GM12878 (cell line): ENCODE measurements around the gene NTM. TPM values are rescaled to one million over a fixed set of nuclear protein-coding genes. Genes with fewer than 3 reads are reported as not detected.

Source experiments
- ATAC-seq: fragments of 200-7000 bp; cut with Tn5 transposase; 3 replicates; pipeline ENCODE4 v1.9.1; 2020; ENCODE audit warnings: mild to moderate bottlenecking, moderate library complexity
- BruUV-seq: library from RNA; stranded (reverse); fragments of 400-500 nt; replicated peaks from 2 replicates; lab custom pipeline; 2021; lab: Mats Ljungman, UMichigan
- CTCF ChIA-PET: fragments of 300-600 bp; sonication (Branson Sonifier 250); formaldehyde crosslinking; extraction: SDS; loops from one replicate; lab custom pipeline; 2021; ENCODE audit warnings: inconsistent platforms; lab: Yijun Ruan, JAX
- POLR2A ChIA-PET: fragments of 350-600 bp; formaldehyde crosslinking; extraction: SDS; loops from one replicate; lab custom pipeline; 2021; ENCODE audit warnings: inconsistent platforms; lab: Charles Lee
- RAD21 ChIA-PET: fragments of 300-600 bp; sonication (Branson Sonifier 250); formaldehyde crosslinking; loops from one replicate; lab custom pipeline; 2023; ENCODE audit warnings: antibody characterized with exemption; ENCODE audit not compliant: unreplicated experiment; lab: Charles Lee
- SMC1A ChIA-PET: fragments of 300-600 bp; sonication (Branson Sonifier 250); formaldehyde crosslinking; loops from one replicate; lab custom pipeline; 2023; ENCODE audit not compliant: unreplicated experiment, uncharacterized antibody; lab: Charles Lee
- DNase-seq: peaks from one replicate; pipeline ENCODE4 v3.0.0-alpha.2; 2011; ENCODE audit warnings: low read depth, low spot score
- FAIRE-seq: peaks from 3 replicates; lab custom pipeline; 2011; peaks lifted over from hg19 to GRCh38; lab: Jason Lieb, UNC
- H2AFZ ChIP-seq: 2 replicates; pipeline ENCODE4 v1.6.0; 2011; ENCODE audit warnings: low read depth, low read length, control low read depth; ENCODE audit not compliant: control insufficient read depth
- H3K27ac ChIP-seq: 2 replicates; pipeline ENCODE4 v1.5.1; 2011; ENCODE audit warnings: control low read depth; ENCODE audit not compliant: control insufficient read depth, insufficient read depth
- H3K27me3 ChIP-seq, 2 experiments: replicated peaks in 1 of 2; 2 replicates each; pipeline versions ENCODE4 v1.6.0 to v1.6.1; 2011; ENCODE audit warnings: low read length in 1 of 2; ENCODE audit not compliant: control insufficient read depth in 2 of 2, insufficient read depth in 2 of 2
- H3K36me3 ChIP-seq, 2 experiments: 2 replicates each; pipeline ENCODE4 v1.5.1; 2011; ENCODE audit warnings: low read length in 1 of 2; ENCODE audit not compliant: control insufficient read depth in 2 of 2, insufficient read depth in 2 of 2
- H3K4me1 ChIP-seq: 2 replicates; pipeline ENCODE4 v1.6.1; 2011; ENCODE audit warnings: mild to moderate bottlenecking, low read length, moderate library complexity, mixed read lengths; ENCODE audit not compliant: control insufficient read depth, insufficient read depth
- H3K4me2 ChIP-seq: 2 replicates; pipeline ENCODE4 v1.6.0; 2011; ENCODE audit warnings: control low read depth; ENCODE audit not compliant: control insufficient read depth, insufficient read depth
- H3K4me3 ChIP-seq: fragments of 200-600 bp; sonication (generic); 2 replicates; pipeline ENCODE4 v1.5.1; 2016
- H3K79me2 ChIP-seq: 2 replicates; pipeline ENCODE4 v1.6.0; 2011; ENCODE audit warnings: low read length; ENCODE audit not compliant: control insufficient read depth, insufficient read depth
- H3K9ac ChIP-seq: 2 replicates; pipeline ENCODE4 v1.8.0; 2011; ENCODE audit warnings: low read length, control low read depth, mixed read lengths; ENCODE audit not compliant: control insufficient read depth, insufficient read depth
- H3K9me3 ChIP-seq: replicated peaks from 3 replicates; pipeline ENCODE4 v1.5.1; 2011; ENCODE audit warnings: mild to moderate bottlenecking, low read length; ENCODE audit not compliant: control insufficient read depth, insufficient read depth
- H4K20me1 ChIP-seq: 2 replicates; pipeline ENCODE4 v1.6.0; 2011; ENCODE audit not compliant: control insufficient read depth, insufficient read depth
- CBX3 ChIP-seq: fragments of 200-600 bp; sonication (generic); IDR thresholded peaks from 2 replicates; pipeline ENCODE4 v1.6.1; 2016; ENCODE audit warnings: low read depth, borderline replicate concordance
- NBN ChIP-seq: fragments of 450-650 bp; IDR thresholded peaks from 2 replicates; pipeline ENCODE4 v1.6.1; 2016
- NFIC ChIP-seq: IDR thresholded peaks from 2 replicates; pipeline ENCODE4 v1.6.1; 2012; ENCODE audit warnings: low read depth, mild to moderate bottlenecking, inconsistent platforms, low read length, moderate library complexity
- NFYB ChIP-seq: IDR thresholded peaks from 2 replicates; pipeline ENCODE4 v1.6.1; 2011; ENCODE audit warnings: low read depth, mild to moderate bottlenecking, low read length, improper control_type of control experiment, moderate library complexity; ENCODE audit not compliant: insufficient read depth
- SUPT20H ChIP-seq: IDR thresholded peaks from 2 replicates; pipeline ENCODE4 v1.6.1; 2011; ENCODE audit warnings: low read depth, mild to moderate bottlenecking, low read length, moderate library complexity, borderline replicate concordance; ENCODE audit not compliant: control insufficient read depth
- TCF3 ChIP-seq: IDR thresholded peaks from 2 replicates; pipeline ENCODE4 v1.6.1; 2012; ENCODE audit warnings: low read depth, mild to moderate bottlenecking, low read length, borderline replicate concordance; ENCODE audit not compliant: insufficient read depth
- TCF7 ChIP-seq: IDR thresholded peaks from 2 replicates; pipeline ENCODE4 v1.6.1; 2014; ENCODE audit warnings: antibody characterized with exemption, borderline replicate concordance
- WRNIP1 ChIP-seq: IDR thresholded peaks from 2 replicates; pipeline ENCODE4 v1.6.1; 2011; ENCODE audit warnings: low read depth, low read length, improper control_type of control experiment, borderline replicate concordance
- ZNF207 ChIP-seq: fragments of 450-650 bp; IDR thresholded peaks from 2 replicates; pipeline ENCODE4 v1.6.1; 2014; ENCODE audit warnings: antibody characterized with exemption, mild to moderate bottlenecking, borderline replicate concordance
- WGBS: methylation state at CpG from one replicate; pipeline ENCODE4 v1.1.6; 2016; ENCODE audit warnings: low lambda C conversion rate; ENCODE audit not compliant: insufficient replicate concordance, insufficient coverage; ENCODE audit errors: missing lambda C conversion rate; 5-methylcytosine and 5-hydroxymethylcytosine counted together
- in situ Hi-C: fragments of 300-500 bp; cut with MboI; formaldehyde crosslinking; loops from 9 replicates; pipeline ENCODE4 v1.14.3; 2018; ENCODE audit warnings: mixed read lengths
- intact Hi-C: fragments of 100-400 bp; cut with micrococcal nuclease; formaldehyde crosslinking; loops from one replicate; pipeline ENCODE4 v1.14.2; 2022; ENCODE audit not compliant: unreplicated experiment
- polyA plus RNA-seq, 11 experiments: library from polyadenylated mRNA; depleted of rRNA in 4 of 11; unstranded in 6 of 11; stranded (reverse) in 5 of 11; fragments of >200 nt; fragmentation: Nextera tagmentation in 4 of 11; fragmentation: Illumina TruSeq in 1 of 11; extraction: Ambion mirVana in 4 of 11; extraction: Trizol in 1 of 11; gene quantifications; 1 replicate in 1 of 11; 2 replicates in 10 of 11; pipeline versions ENCODE4 v1.2.1 to v1.2.3, GENCODE V29; 2011 to 2016; ENCODE audit warnings: inconsistent platforms in 2 of 11, missing spikeins in 2 of 11, low read depth in 1 of 11
- total RNA-seq, 4 experiments: library from RNA; depleted of rRNA in 3 of 4; stranded (reverse); fragments of >200 nt in 3 of 4; fragmentation: Illumina TruSeq in 1 of 4; extraction: Trizol in 1 of 4; gene quantifications; 2 replicates each; pipeline versions ENCODE4 v1.2.1 to v1.2.3, GENCODE V29; 2013 to 2021
- TF ChIP-seq, protein P1 (sequence below): fragments of 450-650 bp; IDR thresholded peaks from 2 replicates; pipeline ENCODE4 v1.6.1; 2017; ENCODE audit warnings: antibody characterized with exemption, mild to moderate bottlenecking, moderate library complexity
- TF ChIP-seq, protein P2 (sequence below): IDR thresholded peaks from 2 replicates; pipeline ENCODE4 v1.6.1; 2011; ENCODE audit warnings: borderline replicate concordance, low read depth, mild to moderate bottlenecking, moderate library complexity, mixed read lengths, low read length; ENCODE audit not compliant: insufficient read depth; ENCODE audit errors: extremely low read length
- TF ChIP-seq, protein P3 (sequence below): fragments of 450-650 bp; IDR thresholded peaks from 2 replicates; pipeline ENCODE4 v1.6.1; 2018; ENCODE audit warnings: mild to moderate bottlenecking, low read depth, moderate library complexity; ENCODE audit not compliant: partially characterized antibody

The NTM gene
- total and polyA plus RNA-seq, 10 of the 15 experiments (the other 5 are each of a cell fraction or from before 2014, with no cell fraction given): not detected

DNA sequence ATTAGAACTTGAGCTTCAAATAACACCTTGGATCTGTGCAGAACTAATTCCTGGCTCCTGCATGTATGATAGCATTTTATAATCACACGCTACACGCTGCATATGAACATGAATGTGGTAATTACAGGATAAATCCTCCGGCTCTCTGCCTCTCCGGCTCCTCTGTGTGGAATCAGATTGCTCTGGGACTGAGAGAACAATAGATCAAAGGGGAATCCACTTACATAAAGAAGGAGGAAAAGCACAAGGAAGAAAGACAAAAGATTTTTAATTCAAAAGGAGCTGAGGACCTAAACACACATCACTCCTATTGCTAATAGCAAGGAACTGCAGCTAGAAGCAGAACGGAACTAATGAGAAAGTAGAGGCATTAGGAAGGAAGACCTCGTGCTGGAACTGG is 240.9 kb downstream of the NTM start:
- H2AFZ ChIP-seq: no peak overlapping the region

DNA sequence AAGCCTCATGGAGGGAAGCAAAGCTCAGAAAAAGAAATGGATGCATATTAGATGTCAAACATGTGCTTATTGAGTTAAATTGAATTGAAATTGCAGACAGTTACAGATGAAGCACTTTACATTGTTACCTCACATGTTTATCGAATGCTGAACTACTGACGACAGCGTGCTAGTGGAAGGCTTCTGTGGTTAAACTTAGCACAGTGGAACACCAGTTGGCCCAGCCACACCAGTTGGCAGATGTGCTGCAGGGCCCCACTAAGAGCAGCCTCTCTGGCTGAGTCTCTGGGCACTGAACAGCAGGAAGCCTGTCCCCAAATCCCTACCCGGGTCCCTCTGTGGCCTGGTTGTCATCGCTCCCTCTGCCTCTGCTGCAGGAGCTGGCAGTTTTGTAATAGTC is 242.1 kb downstream of the NTM start:
- SMC1A ChIA-PET: no interaction called here
- no peak for FAIRE-seq
- no peaks in the 10 kb centered on the region for H3K79me2 ChIP-seq
- DNase-seq: no peak
- in situ Hi-C loops: no loop called here
- no peaks in the 10 kb centered on the region for H4K20me1 ChIP-seq
- no peak for ATAC-seq
- POLR2A ChIA-PET: no interaction called here
- H3K27me3 ChIP-seq: peaks cover 2 to 3% of the 10 kb centered on the region in 2 experiments; a peak in 2 of 4 replicates
- H3K36me3 ChIP-seq: no peaks in the 10 kb centered on the region
- no peak overlapping the region for H3K4me2 ChIP-seq
- 48% methylated on average over 5 of the region's 5 CpGs for WGBS
- H2AFZ ChIP-seq: no peak overlapping the region
- H3K9me3 ChIP-seq: no peaks in the 10 kb centered on the region; the same call in 2 of the 3 replicates
- no peaks in the 10 kb centered on the region for H3K4me1 ChIP-seq
- CTCF ChIA-PET: no interaction called here
- BruUV-seq: no TSS peak
- intact Hi-C loops: no loop called here
- no peak overlapping the region for H3K27ac ChIP-seq
- H3K4me3 ChIP-seq: no peak overlapping the region
- no peak overlapping the region for H3K9ac ChIP-seq
- RAD21 ChIA-PET: no interaction called here
- no peak for TF ChIP-seq CBX3
- TF ChIP-seq NFIC: no peak
- TF ChIP-seq, protein P1, sequence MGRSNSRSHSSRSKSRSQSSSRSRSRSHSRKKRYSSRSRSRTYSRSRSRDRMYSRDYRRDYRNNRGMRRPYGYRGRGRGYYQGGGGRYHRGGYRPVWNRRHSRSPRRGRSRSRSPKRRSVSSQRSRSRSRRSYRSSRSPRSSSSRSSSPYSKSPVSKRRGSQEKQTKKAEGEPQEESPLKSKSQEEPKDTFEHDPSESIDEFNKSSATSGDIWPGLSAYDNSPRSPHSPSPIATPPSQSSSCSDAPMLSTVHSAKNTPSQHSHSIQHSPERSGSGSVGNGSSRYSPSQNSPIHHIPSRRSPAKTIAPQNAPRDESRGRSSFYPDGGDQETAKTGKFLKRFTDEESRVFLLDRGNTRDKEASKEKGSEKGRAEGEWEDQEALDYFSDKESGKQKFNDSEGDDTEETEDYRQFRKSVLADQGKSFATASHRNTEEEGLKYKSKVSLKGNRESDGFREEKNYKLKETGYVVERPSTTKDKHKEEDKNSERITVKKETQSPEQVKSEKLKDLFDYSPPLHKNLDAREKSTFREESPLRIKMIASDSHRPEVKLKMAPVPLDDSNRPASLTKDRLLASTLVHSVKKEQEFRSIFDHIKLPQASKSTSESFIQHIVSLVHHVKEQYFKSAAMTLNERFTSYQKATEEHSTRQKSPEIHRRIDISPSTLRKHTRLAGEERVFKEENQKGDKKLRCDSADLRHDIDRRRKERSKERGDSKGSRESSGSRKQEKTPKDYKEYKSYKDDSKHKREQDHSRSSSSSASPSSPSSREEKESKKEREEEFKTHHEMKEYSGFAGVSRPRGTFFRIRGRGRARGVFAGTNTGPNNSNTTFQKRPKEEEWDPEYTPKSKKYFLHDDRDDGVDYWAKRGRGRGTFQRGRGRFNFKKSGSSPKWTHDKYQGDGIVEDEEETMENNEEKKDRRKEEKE: no peak
- no peak for TF ChIP-seq TCF7
- TF ChIP-seq, protein P2, sequence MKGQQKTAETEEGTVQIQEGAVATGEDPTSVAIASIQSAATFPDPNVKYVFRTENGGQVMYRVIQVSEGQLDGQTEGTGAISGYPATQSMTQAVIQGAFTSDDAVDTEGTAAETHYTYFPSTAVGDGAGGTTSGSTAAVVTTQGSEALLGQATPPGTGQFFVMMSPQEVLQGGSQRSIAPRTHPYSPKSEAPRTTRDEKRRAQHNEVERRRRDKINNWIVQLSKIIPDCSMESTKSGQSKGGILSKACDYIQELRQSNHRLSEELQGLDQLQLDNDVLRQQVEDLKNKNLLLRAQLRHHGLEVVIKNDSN: no peak
- TF ChIP-seq, protein P3, sequence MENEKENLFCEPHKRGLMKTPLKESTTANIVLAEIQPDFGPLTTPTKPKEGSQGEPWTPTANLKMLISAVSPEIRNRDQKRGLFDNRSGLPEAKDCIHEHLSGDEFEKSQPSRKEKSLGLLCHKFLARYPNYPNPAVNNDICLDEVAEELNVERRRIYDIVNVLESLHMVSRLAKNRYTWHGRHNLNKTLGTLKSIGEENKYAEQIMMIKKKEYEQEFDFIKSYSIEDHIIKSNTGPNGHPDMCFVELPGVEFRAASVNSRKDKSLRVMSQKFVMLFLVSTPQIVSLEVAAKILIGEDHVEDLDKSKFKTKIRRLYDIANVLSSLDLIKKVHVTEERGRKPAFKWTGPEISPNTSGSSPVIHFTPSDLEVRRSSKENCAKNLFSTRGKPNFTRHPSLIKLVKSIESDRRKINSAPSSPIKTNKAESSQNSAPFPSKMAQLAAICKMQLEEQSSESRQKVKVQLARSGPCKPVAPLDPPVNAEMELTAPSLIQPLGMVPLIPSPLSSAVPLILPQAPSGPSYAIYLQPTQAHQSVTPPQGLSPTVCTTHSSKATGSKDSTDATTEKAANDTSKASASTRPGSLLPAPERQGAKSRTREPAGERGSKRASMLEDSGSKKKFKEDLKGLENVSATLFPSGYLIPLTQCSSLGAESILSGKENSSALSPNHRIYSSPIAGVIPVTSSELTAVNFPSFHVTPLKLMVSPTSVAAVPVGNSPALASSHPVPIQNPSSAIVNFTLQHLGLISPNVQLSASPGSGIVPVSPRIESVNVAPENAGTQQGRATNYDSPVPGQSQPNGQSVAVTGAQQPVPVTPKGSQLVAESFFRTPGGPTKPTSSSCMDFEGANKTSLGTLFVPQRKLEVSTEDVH: no peak
- no peak for TF ChIP-seq NBN
- TF ChIP-seq ZNF207: no peak

More for the DNA sequence above, 240.9 kb downstream of the NTM start:
- Histone ChIP-seq H3K27ac (no peak overlapping the region), H3K4me3 (no peak overlapping the region), H3K9ac (no peak overlapping the region), H3K4me2 (no peak overlapping the region), H4K20me1 (no peaks in the 10 kb centered on the region)
- TF ChIP-seq SUPT20H (no peak), WRNIP1 (no peak), NFYB (no peak), TCF3 (no peak)
- TF ChIP-seq, all 136 proteins: peak for 0
- Histone ChIP-seq H3K27me3 (peaks cover 2 to 3% of the 10 kb centered on the region in 2 experiments; a peak in 2 of 4 replicates), H3K9me3 (no peaks in the 10 kb centered on the region; the same call in 2 of the 3 replicates), H3K79me2 (no peaks in the 10 kb centered on the region), H3K4me1 (no peaks in the 10 kb centered on the region), H3K36me3 (no peaks in the 10 kb centered on the region)
- DNase-seq: no peak
- in situ Hi-C loops (no loop called here), intact Hi-C loops (no loop called here)
- ChIA-PET SMC1A (no interaction called here), RAD21 (interaction anchor here (0.8 kb wide), 1 partner anchor 63 kb away, joined by 3 read pairs; no protein-coding TSS in a partner anchor), CTCF (no interaction called here), POLR2A (no interaction called here)
- no peak for FAIRE-seq
- ATAC-seq: no peak
- 25% methylated on average over 6 of the region's 6 CpGs for WGBS
- BruUV-seq: no TSS peak
